HFFc6 (cell line): ENCODE data around the gene EIPR1. TPM values are rescaled to one million over a fixed set of nuclear protein-coding genes. Genes with fewer than 3 reads are reported as not detected.

Experiments used
- DNase-seq: peaks from one replicate; pipeline ENCODE4 v3.0.0-alpha.2; 2018
- H3K27ac Mint-ChIP-seq: 2 replicates; pipeline ENCODE4 v1.8.0; 2020; ENCODE audit warnings: mild to moderate bottlenecking, mixed read lengths
- H3K27me3 Mint-ChIP-seq: 2 replicates; pipeline ENCODE4 v1.8.0; 2021; ENCODE audit warnings: mild to moderate bottlenecking, moderate library complexity, mixed read lengths; ENCODE audit not compliant: insufficient read depth
- H3K36me3 Mint-ChIP-seq: 2 replicates; pipeline ENCODE4 v1.8.0; 2021; ENCODE audit warnings: low read depth, mixed read lengths
- H3K4me1 Mint-ChIP-seq: 2 replicates; pipeline ENCODE4 v1.8.0; 2020; ENCODE audit warnings: low read depth, mixed read lengths
- H3K4me3 Mint-ChIP-seq: 2 replicates; pipeline ENCODE4 v1.8.0; 2020; ENCODE audit warnings: mild to moderate bottlenecking, moderate library complexity, mixed read lengths
- H3K9me3 Mint-ChIP-seq: 2 replicates; pipeline ENCODE4 v1.8.0; 2020; ENCODE audit warnings: mild to moderate bottlenecking, mixed read lengths
- total RNA-seq, 6 experiments: library from RNA; stranded (reverse); fragmentation: NEBNext Ultra II Directional; extraction: Animal tissue kit (Norgen Biotek cat#: 25700); gene quantifications; 2 replicates in 1 of 6; 3 replicates in 5 of 6; pipeline ENCODE4 v1.2.3, GENCODE V29; 2021
- TF ChIP-seq, protein P1 (sequence below): fragments of 200-600 bp; sonication (generic); IDR thresholded peaks from 2 replicates; pipeline ENCODE4 v1.5.0; 2021; ENCODE audit warnings: antibody characterized with exemption, mild to moderate bottlenecking

Gene EIPR1
- total RNA-seq, 6 experiments from 2014 or later = 26.6 to 30.9 (median 28.8) TPM

DNA sequence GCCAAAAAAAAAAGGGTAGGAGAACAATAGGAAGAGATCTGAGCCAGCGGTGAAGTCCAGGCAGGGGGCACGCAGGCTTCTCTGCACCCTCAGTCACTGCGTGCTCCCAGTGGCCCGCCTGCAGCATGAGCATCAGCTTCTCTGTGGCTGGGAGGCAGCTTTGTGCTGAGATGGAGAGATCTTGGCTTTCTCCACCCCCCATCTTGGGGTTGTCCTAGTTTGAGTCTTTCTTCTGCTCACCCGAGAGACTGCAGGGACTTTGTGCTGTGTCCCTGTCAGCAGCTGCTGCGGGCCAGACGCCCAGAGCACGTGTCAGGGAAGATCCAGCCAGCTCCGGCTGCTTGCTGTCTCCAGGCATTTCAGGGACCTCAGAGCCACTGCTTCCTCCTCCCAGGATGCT lies 22.2 kb upstream of the EIPR1 start:
- H3K36me3 Mint-ChIP-seq = peaks cover 39% of the 10 kb centered on the region
- no peaks in the 10 kb centered on the region for H3K4me1 Mint-ChIP-seq
- peaks cover 24% of the 10 kb centered on the region for H3K9me3 Mint-ChIP-seq
- H3K27me3 Mint-ChIP-seq = no peaks in the 10 kb centered on the region
- H3K27ac Mint-ChIP-seq = no peak overlapping the region
- no peak overlapping the region for H3K4me3 Mint-ChIP-seq
- DNase-seq = no peak
- TF ChIP-seq, protein P1, sequence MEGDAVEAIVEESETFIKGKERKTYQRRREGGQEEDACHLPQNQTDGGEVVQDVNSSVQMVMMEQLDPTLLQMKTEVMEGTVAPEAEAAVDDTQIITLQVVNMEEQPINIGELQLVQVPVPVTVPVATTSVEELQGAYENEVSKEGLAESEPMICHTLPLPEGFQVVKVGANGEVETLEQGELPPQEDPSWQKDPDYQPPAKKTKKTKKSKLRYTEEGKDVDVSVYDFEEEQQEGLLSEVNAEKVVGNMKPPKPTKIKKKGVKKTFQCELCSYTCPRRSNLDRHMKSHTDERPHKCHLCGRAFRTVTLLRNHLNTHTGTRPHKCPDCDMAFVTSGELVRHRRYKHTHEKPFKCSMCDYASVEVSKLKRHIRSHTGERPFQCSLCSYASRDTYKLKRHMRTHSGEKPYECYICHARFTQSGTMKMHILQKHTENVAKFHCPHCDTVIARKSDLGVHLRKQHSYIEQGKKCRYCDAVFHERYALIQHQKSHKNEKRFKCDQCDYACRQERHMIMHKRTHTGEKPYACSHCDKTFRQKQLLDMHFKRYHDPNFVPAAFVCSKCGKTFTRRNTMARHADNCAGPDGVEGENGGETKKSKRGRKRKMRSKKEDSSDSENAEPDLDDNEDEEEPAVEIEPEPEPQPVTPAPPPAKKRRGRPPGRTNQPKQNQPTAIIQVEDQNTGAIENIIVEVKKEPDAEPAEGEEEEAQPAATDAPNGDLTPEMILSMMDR = no peak

DNA sequence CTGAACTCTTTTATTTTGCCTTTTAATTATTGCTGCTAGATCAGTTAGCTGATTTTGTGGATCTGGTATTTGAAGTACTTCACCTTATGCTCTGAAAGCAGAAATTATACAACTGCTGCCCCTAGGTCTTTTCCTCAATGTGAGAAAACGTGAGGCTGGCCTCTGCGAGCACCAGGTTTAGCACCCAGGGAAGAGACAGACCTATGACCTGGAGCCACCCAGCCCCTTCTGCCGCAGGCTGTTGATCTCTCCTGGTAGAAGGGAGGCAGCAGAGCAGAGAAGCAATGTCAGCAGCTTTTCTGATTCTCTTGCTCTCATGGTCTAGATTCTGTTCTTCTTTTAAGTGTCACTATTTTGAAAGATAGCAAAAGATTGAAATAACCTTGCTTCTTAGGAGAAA lies 21.8 kb upstream of the EIPR1 start:
- Mint-ChIP-seq H3K27me3 (no peaks in the 10 kb centered on the region), H3K4me3 (no peak overlapping the region), H3K4me1 (no peaks in the 10 kb centered on the region), H3K27ac (no peak overlapping the region), H3K36me3 (peaks cover 40% of the 10 kb centered on the region), H3K9me3 (peaks cover 26% of the 10 kb centered on the region)
- TF ChIP-seq, protein P1 = no peak
- DNase-seq = no peak

DNA sequence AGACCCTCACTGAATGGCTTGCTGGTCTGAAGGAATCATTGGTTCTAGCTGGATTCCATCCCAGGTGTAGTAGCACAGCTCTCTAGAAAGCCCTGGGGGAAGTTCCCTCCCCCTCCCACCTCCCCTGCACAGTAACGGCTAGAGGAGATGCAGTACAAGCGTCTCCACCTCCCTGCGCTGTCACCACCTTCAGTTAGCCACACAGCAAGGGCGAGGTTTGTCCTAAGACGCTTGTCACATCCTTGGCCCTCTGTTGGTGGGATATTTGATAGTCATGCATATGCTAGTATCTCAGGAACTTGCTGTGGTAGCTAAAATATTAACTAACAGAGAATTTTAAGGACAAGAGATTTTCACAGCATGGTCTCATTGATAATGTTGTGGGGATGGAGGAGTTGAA lies 21.2 kb upstream of the EIPR1 start:
- Mint-ChIP-seq H3K27ac (no peak overlapping the region), H3K4me3 (no peak overlapping the region), H3K9me3 (peaks cover 26% of the 10 kb centered on the region), H3K27me3 (no peaks in the 10 kb centered on the region), H3K4me1 (no peaks in the 10 kb centered on the region), H3K36me3 (peaks cover 43% of the 10 kb centered on the region)
- no peak for DNase-seq
- TF ChIP-seq, protein P1 = no peak

DNA sequence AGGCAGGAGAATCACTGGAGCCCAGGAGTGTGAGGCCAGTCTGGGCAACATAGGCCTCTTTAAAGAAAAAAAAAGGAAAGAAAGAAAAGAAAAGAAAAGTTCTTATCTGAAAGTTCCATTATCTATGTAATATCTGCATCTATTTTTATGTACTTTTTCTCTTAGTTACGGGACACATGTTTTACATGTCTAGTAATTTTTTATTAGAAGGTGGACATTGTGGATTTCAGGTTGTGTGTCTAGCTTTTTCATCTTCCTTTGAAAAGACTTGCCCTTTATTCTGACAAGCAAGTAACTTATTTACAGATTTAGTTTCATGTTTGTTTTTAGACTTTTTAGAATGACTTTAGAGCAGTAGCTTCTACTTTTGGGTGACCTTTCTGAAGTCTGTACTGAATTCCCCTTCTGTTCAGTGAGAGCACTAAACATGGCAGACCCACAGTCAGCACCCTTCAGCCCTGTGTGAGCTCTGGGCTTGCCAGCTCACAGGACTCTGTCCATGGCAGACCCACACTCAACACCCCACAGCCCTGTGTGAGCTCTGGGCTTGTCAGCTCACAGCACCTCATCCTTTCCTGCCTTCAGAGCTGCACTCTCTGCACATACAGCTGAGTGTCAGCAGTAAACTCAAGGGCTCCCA lies 19.4 kb upstream of the EIPR1 start:
- Mint-ChIP-seq H3K36me3 (peaks cover 61% of the 10 kb centered on the region), H3K4me3 (no peak overlapping the region), H3K27me3 (no peaks in the 10 kb centered on the region; the same call in 1 of the 2 replicates), H3K9me3 (peaks cover 26% of the 10 kb centered on the region), H3K27ac (no peak overlapping the region), H3K4me1 (no peaks in the 10 kb centered on the region)
- no peak for DNase-seq
- TF ChIP-seq, protein P1 = no peak

DNA sequence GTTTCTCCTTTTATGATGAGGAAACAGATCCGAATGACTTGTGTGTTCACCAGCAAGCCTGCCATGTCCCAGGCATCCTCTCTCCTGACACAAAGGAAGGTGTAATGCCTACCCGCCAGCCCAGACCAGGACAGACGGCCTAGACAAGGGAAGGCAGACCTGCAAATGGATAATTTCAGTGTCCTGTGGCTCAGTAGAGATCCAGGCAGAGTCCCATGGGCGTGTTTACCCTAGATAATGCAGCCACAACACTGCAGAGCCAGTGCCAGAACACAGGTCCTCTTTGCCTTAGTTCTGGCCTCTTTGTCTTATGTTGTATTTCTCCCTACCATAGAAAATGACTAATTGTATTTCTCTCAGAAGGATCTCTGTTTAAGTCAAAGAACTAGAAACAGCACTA lies 14.6 kb upstream of the EIPR1 start:
- Mint-ChIP-seq H3K4me1 (peaks cover 3% of the 10 kb centered on the region; the same call in 1 of the 2 replicates), H3K36me3 (peaks cover 80% of the 10 kb centered on the region), H3K27me3 (no peaks in the 10 kb centered on the region; the same call in 1 of the 2 replicates), H3K4me3 (no peak overlapping the region), H3K27ac (no peak overlapping the region), H3K9me3 (peaks cover 24% of the 10 kb centered on the region)
- TF ChIP-seq, protein P1 = no peak
- no peak for DNase-seq
